Medulla oblongata (tissue), 1 donor: ENCODE measurements around the gene ZMYND8.
A peak's percentile ranks its signal among the peaks of the same experiment; 100 is the strongest.

ENCODE experiments used
- DNase-seq: peaks from one replicate; pipeline ENCODE4 v3.0.0-alpha.2; 2015; ENCODE audit errors: extremely low spot score

Gene ZMYND8

GRCh38 chr20:47353692-47354463 is 2.6 kb downstream of the ZMYND8 start:
- DNase-seq = peak; percentile 48

GRCh38 chr20:47353239-47353691 is 3.2 kb downstream of the ZMYND8 start:
- peak; percentile 66 for DNase-seq

GRCh38 chr20:47352332-47353238 is 3.9 kb downstream of the ZMYND8 start:
- peak; percentile 71 for DNase-seq

- peak; percentile 63 for DNase-seq
Measured at GRCh38 chr20:47351643-47352331, 4.7 kb downstream of the ZMYND8 start.

- DNase-seq = peak; percentile 52
Measured at GRCh38 chr20:47350691-47351545, 5.6 kb downstream of the ZMYND8 start.

GRCh38 chr20:47350181-47350550 is 6.3 kb downstream of the ZMYND8 start:
- DNase-seq = peak; percentile 25

- peak; percentile 51 for DNase-seq
Measured at GRCh38 chr20:47349365-47350180, 6.9 kb downstream of the ZMYND8 start.

GRCh38 chr20:47348539-47349142 is 7.9 kb downstream of the ZMYND8 start:
- DNase-seq = peak; percentile 69

- no peak for DNase-seq
Measured at GRCh38 chr20:47347661-47348435, 8.7 kb downstream of the ZMYND8 start.

GRCh38 chr20:47346172-47346571 is 10.3 kb downstream of the ZMYND8 start:
- DNase-seq = no peak

GRCh38 chr20:47345214-47345613 is 11.3 kb downstream of the ZMYND8 start:
- no peak for DNase-seq

GRCh38 chr20:47343007-47343472 is 13.5 kb downstream of the ZMYND8 start:
- no peak for DNase-seq

- no peak for DNase-seq
Measured at GRCh38 chr20:47338131-47338628, 18.3 kb downstream of the ZMYND8 start.

GRCh38 chr20:47337413-47337812 is 19.1 kb downstream of the ZMYND8 start:
- DNase-seq = no peak

GRCh38 chr20:47336129-47336754 is 20.3 kb downstream of the ZMYND8 start:
- peak; percentile 84 for DNase-seq

GRCh38 chr20:47335251-47336128 is 21.0 kb downstream of the ZMYND8 start:
- peak; percentile 48 for DNase-seq

GRCh38 chr20:47334022-47334551 is 22.4 kb downstream of the ZMYND8 start:
- no peak for DNase-seq
